ENCODE results near the gene EXOC3L4. TPM values are rescaled to one million over a fixed set of nuclear protein-coding genes. Genes with fewer than 3 reads are reported as not detected.

The EXOC3L4 gene
- total and polyA plus RNA-seq, 2 donors (not counting 1 experiment from before 2014, with no cell fraction given), result 0.39 to 0.50 TPM

GRCh38 chr14:103091041-103091882 is 3.3 kb upstream of the EXOC3L4 start:
- no peaks in the 10 kb centered on the region for H3K9me3 ChIP-seq (ENCODE audit: control insufficient read depth, insufficient read depth, low read depth, low read length)
- no peaks in the 10 kb centered on the region for H3K79me2 ChIP-seq (ENCODE audit: control insufficient read depth, insufficient read depth, low read length)
- TF ChIP-seq CTCF (conservative IDR thresholded peaks at IDR 0.05 in 1 of 2, IDR thresholded peaks at IDR 0.05 in 1 of 2; ENCODE audit: low read depth in 1 of 2, low read length in 2 of 2) (peak; percentile 19 to 24), EZH2 (IDR thresholded peaks at IDR 0.05; ENCODE audit: low read length, missing control alignments) (no peak)
- peak overlapping the region; percentile 34 for H2AFZ ChIP-seq (ENCODE audit: low read length)
- H3K4me3 ChIP-seq (replicated peaks in 1 of 4; ENCODE audit: control extremely low read depth in 1 of 4, insufficient read depth in 1 of 4, low read depth in 3 of 4, low read length in 4 of 4), result peak overlapping the region in 3 of 4 experiments; percentile 14 to 49 (median 29)
- no peaks in the 10 kb centered on the region for H3K27me3 ChIP-seq (ENCODE audit: control insufficient read depth, insufficient read depth, low read length)
- H3K4me2 ChIP-seq (ENCODE audit: extremely low read depth, insufficient read depth, low read length), result peak overlapping the region; percentile 76
- H3K36me3 ChIP-seq (ENCODE audit: control insufficient read depth, insufficient read depth, low read length), result no peaks in the 10 kb centered on the region
- H4K20me1 ChIP-seq (ENCODE audit: control insufficient read depth, extremely low read depth, insufficient read depth, low read length), result no peaks in the 10 kb centered on the region
- peaks cover 4% of the 10 kb centered on the region for H3K4me1 ChIP-seq (ENCODE audit: control insufficient read depth, extremely low read depth, insufficient read depth, low read length)
- peak overlapping the region; percentile 54 for H3K9ac ChIP-seq (ENCODE audit: insufficient read depth, low read length)
- H3K27ac ChIP-seq (ENCODE audit: insufficient read depth, low read length), result no peak overlapping the region
- peak; percentile 19 to 48 for DNase-seq (ENCODE audit: low read depth in 2 of 2)

DNA sequence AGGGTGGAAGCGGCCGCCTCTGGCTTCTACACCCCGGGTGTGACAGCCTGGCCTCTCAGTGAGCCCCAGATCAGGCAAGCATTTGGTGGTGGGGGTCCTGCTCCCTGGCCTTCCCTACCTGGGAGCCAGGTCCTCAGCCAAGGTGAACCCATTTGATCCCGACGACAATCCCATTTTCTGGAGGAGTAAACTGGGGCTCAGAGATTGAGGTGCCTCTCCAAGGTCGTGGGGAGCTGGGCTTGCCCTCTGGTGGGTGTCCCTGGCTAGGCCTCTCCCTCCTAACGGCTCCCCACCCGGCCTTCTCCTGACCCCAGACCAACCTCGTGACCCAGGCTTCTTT is 2.7 kb upstream of the EXOC3L4 start:
- peak overlapping the region; percentile 65 for H3K4me2 ChIP-seq (ENCODE audit: extremely low read depth, insufficient read depth, low read length)
- peak overlapping the region; percentile 18 for H2AFZ ChIP-seq (ENCODE audit: low read length)
- peak overlapping the region in 1 of 4 experiments; percentile 49 for H3K4me3 ChIP-seq (replicated peaks in 1 of 4; ENCODE audit: control extremely low read depth in 1 of 4, insufficient read depth in 1 of 4, low read depth in 3 of 4, low read length in 4 of 4)
- H3K4me1 ChIP-seq (ENCODE audit: control insufficient read depth, extremely low read depth, insufficient read depth, low read length), result peaks cover 4% of the 10 kb centered on the region
- no peak overlapping the region for H3K9ac ChIP-seq (ENCODE audit: insufficient read depth, low read length)
- no peaks in the 10 kb centered on the region for H3K36me3 ChIP-seq (ENCODE audit: control insufficient read depth, insufficient read depth, low read length)
- no peak for TF ChIP-seq EZH2 (IDR thresholded peaks at IDR 0.05; ENCODE audit: low read length, missing control alignments)
- TF ChIP-seq CTCF (conservative IDR thresholded peaks at IDR 0.05 in 1 of 2, IDR thresholded peaks at IDR 0.05 in 1 of 2; ENCODE audit: low read depth in 1 of 2, low read length in 2 of 2), result no peak
- no peaks in the 10 kb centered on the region for H3K79me2 ChIP-seq (ENCODE audit: control insufficient read depth, insufficient read depth, low read length)
- no peaks in the 10 kb centered on the region for H3K27me3 ChIP-seq (ENCODE audit: control insufficient read depth, insufficient read depth, low read length)
- no peak for DNase-seq (ENCODE audit: low read depth in 2 of 2)
- H3K27ac ChIP-seq (ENCODE audit: insufficient read depth, low read length), result no peak overlapping the region
- no peaks in the 10 kb centered on the region for H4K20me1 ChIP-seq (ENCODE audit: control insufficient read depth, extremely low read depth, insufficient read depth, low read length)
- H3K9me3 ChIP-seq (ENCODE audit: control insufficient read depth, insufficient read depth, low read depth, low read length), result no peaks in the 10 kb centered on the region

DNA sequence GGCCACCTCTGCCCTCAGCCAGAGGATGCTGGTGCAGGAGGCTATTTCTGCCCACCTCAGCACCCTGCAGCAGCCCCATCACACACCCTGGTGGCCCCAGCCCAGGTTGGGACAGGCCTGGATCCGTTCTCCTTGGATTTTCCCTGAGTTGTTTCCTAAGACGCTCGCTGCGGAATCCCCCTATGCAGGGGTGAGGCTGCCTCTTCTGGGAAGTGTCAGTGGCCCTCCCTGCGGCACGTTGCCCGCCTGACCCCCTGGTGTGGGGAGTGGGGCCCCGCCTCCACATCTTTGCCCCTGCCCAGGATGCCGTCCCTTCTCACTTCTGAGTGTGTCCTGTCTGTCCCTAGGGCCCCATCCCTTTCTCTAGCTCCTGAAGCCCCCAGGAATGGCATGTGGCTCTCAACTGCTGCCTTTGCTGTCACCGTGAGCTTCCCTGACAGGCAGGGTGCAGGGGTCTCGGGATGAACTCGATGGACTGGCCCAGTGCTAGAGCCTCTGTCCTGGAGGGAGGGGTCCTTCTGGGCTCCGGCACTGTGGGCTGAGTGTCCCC is 594 bp upstream of the EXOC3L4 start:
- no peaks in the 10 kb centered on the region for H4K20me1 ChIP-seq (ENCODE audit: control insufficient read depth, extremely low read depth, insufficient read depth, low read length)
- no peak for DNase-seq (ENCODE audit: low read depth in 2 of 2)

More for the DNA sequence above, 594 bp upstream of the EXOC3L4 start:
- Histone ChIP-seq H3K36me3 (ENCODE audit: control insufficient read depth, insufficient read depth, low read length) (no peaks in the 10 kb centered on the region), H3K27me3 (ENCODE audit: control insufficient read depth, insufficient read depth, low read length) (no peaks in the 10 kb centered on the region), H3K4me1 (ENCODE audit: control insufficient read depth, extremely low read depth, insufficient read depth, low read length) (peaks cover 4% of the 10 kb centered on the region), H3K27ac (ENCODE audit: insufficient read depth, low read length) (no peak overlapping the region), H3K9me3 (ENCODE audit: control insufficient read depth, insufficient read depth, low read depth, low read length) (no peaks in the 10 kb centered on the region), H3K4me2 (ENCODE audit: extremely low read depth, insufficient read depth, low read length) (peak overlapping the region; percentile 66), H3K4me3 (replicated peaks in 1 of 4; ENCODE audit: control extremely low read depth in 1 of 4, insufficient read depth in 1 of 4, low read depth in 3 of 4, low read length in 4 of 4) (peak overlapping the region in 2 of 4 experiments; percentile 7 to 26), H3K79me2 (ENCODE audit: control insufficient read depth, insufficient read depth, low read length) (no peaks in the 10 kb centered on the region), H2AFZ (ENCODE audit: low read length) (peak overlapping the region; percentile 88), H3K9ac (ENCODE audit: insufficient read depth, low read length) (peak overlapping the region; percentile 59)
- no peak for TF ChIP-seq EZH2 (IDR thresholded peaks at IDR 0.05; ENCODE audit: low read length, missing control alignments)
- no peak for TF ChIP-seq CTCF (conservative IDR thresholded peaks at IDR 0.05 in 1 of 2, IDR thresholded peaks at IDR 0.05 in 1 of 2; ENCODE audit: low read depth in 1 of 2, low read length in 2 of 2)
